ENCODE results near the gene FETUB. TPM values are rescaled to one million over a fixed set of nuclear protein-coding genes. Genes with fewer than 3 reads are reported as not detected.
"Not testable (repeated sequence)": the region's sequence is repeated elsewhere in the genome, so short reads cannot be mapped to it uniquely, and the experiment has no call there.

FETUB gene
- total RNA-seq, 1 donor from 2014 or later = not detected

DNA sequence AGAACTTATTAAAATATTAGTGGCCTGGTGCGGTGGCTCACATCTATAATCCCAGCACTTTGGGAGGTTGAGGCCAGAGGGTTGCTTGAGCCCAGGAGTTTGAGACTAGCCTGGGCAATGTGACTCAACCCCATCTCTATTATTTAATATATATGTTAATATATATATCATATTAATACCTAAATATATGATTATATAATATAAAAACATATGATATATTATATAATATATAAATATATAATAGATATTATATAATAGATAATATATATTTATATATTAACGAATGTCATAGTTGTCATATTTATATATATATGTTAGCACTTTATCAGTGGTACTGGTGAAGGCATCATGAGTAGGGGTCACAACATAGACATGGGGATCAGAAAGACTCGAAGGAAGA is 30.9 kb downstream of the FETUB start:
- Mint-ChIP-seq H3K4me3 (no peak overlapping the region), H3K9me3 (no peaks in the 10 kb centered on the region), H3K36me3 (no peaks in the 10 kb centered on the region), H3K27ac (no peak overlapping the region), H3K4me1 (ENCODE audit: unreplicated experiment) (no peaks in the 10 kb centered on the region), H3K27me3 (peaks cover 25% of the 10 kb centered on the region)
- TF ChIP-seq, protein P1, sequence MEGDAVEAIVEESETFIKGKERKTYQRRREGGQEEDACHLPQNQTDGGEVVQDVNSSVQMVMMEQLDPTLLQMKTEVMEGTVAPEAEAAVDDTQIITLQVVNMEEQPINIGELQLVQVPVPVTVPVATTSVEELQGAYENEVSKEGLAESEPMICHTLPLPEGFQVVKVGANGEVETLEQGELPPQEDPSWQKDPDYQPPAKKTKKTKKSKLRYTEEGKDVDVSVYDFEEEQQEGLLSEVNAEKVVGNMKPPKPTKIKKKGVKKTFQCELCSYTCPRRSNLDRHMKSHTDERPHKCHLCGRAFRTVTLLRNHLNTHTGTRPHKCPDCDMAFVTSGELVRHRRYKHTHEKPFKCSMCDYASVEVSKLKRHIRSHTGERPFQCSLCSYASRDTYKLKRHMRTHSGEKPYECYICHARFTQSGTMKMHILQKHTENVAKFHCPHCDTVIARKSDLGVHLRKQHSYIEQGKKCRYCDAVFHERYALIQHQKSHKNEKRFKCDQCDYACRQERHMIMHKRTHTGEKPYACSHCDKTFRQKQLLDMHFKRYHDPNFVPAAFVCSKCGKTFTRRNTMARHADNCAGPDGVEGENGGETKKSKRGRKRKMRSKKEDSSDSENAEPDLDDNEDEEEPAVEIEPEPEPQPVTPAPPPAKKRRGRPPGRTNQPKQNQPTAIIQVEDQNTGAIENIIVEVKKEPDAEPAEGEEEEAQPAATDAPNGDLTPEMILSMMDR (conservative IDR thresholded peaks at IDR 0.05) = no peak
- DNase-seq (ENCODE audit: extremely low spot score, unreplicated experiment) = no peak

DNA sequence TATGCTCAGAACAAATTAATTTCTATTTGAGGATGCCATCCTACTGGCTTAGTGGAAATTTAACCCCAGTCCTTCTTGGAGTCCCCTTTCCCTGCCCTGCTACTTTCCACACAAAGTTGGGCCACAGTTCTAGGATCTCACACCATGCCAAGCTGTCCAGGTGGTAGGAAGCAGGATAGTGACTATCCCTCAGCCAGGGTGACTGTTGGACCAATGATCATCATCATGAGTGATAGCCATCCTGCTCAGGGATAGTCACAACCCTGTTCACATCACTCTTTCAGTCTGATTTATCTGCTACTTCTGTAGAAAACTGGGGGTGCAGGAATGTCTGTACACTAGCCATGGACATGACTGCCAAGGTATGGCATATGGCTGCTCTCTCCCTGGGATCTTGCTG is 38.4 kb downstream of the FETUB start:
- H3K9me3 Mint-ChIP-seq = no peaks in the 10 kb centered on the region
- peaks cover 40% of the 10 kb centered on the region for H3K27me3 Mint-ChIP-seq
- TF ChIP-seq, protein P1 (conservative IDR thresholded peaks at IDR 0.05) = no peak
- H3K27ac Mint-ChIP-seq = no peak overlapping the region
- DNase-seq (ENCODE audit: extremely low spot score, unreplicated experiment) = no peak
- no peak overlapping the region for H3K4me3 Mint-ChIP-seq
- H3K36me3 Mint-ChIP-seq = no peaks in the 10 kb centered on the region
- H3K4me1 Mint-ChIP-seq (ENCODE audit: unreplicated experiment) = no peaks in the 10 kb centered on the region

DNA sequence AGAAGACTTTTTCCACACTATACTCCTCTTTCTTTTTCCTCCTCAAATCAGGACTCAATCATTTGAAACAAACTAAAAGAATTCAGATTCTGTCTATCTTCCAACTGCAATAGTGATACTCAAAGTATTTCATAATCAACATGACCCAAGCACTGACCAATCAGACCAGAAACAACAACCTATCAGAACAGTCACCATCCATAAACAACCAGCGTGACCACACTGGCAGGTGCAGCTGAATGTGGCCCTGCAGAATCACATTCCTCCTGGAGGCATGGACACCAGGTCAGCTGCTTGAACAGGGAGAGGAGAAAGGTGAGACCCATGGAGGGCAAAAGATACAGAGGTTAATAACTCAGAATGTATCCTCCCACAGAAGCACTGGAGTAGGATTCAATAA is 39.0 kb downstream of the FETUB start:
- H3K4me1 Mint-ChIP-seq (ENCODE audit: unreplicated experiment) = no peaks in the 10 kb centered on the region

DNA sequence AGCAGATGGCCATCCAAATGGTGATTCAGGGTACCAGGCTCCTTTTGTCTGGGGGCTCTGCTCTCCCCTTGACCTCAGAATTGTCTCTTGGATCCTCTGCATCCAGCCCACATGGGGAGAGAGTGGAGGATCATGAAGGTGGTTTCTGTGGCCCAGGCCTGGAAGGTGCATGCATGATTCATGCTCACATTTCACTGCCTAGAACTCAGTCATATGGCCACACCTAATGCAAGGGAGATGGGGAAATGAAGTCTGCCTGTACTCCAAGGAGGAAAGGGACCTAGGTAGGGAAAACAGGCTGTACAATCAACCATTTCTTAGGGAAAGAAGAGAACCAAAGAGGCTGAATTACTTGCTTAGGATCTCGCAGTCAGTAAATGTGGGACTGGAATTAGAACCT is 40.7 kb downstream of the FETUB start:
- Mint-ChIP-seq H3K27me3 (peaks cover 35% of the 10 kb centered on the region), H3K27ac (no peak overlapping the region), H3K4me3 (no peak overlapping the region), H3K9me3 (no peaks in the 10 kb centered on the region), H3K36me3 (no peaks in the 10 kb centered on the region), H3K4me1 (ENCODE audit: unreplicated experiment) (no peaks in the 10 kb centered on the region)
- no peak for DNase-seq (ENCODE audit: extremely low spot score, unreplicated experiment)
- TF ChIP-seq, protein P1 (conservative IDR thresholded peaks at IDR 0.05) = no peak

More for the DNA sequence above, 39.0 kb downstream of the FETUB start:
- H3K27ac Mint-ChIP-seq = no peak overlapping the region
- H3K36me3 Mint-ChIP-seq = no peaks in the 10 kb centered on the region
- no peaks in the 10 kb centered on the region for H3K9me3 Mint-ChIP-seq
- TF ChIP-seq, protein P1 (conservative IDR thresholded peaks at IDR 0.05) = no peak
- H3K4me3 Mint-ChIP-seq = no peak overlapping the region
- no peak for DNase-seq (ENCODE audit: extremely low spot score, unreplicated experiment)
- peaks cover 35% of the 10 kb centered on the region for H3K27me3 Mint-ChIP-seq

DNA sequence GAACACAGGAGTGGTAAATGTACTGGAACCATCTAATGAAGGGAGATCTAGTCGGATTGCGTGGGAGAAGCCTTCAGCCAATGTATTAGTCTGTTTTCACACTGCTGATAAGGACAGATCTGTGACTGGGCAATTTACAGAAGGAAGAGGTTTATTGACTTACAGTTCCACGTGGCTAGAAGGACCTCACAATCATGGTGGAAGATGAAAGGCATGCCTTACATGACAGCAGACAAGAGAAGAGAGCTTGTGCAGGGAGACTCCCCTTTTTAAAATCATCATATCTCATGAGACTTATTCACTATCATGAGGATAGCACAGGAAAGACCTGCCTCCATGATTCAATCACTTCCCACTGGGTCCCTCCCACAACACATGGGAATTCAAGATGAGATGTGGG is 42.6 kb downstream of the FETUB start:
- TF ChIP-seq, protein P1 (conservative IDR thresholded peaks at IDR 0.05) = no peak

DNA sequence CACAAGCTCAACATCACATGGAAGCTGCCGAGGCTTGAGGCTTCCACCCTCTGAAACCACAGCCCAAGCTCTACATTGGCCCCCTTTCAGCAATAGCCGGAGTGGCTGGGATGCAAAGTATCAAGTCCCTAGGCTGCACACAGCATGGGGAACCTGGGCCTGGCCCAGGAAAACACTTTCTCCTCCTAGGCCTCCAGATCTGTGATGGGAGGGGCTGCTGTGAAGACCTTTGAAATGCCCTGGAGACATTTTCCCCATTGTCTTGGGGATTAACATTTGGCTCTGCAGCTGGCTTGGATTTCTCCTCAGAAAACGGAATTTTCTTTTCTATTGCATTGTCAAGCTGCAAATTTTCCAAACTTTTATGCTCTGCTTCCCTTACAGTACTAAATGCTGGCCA is 43.8 kb downstream of the FETUB start:
- DNase-seq (ENCODE audit: extremely low spot score, unreplicated experiment) = no peak
- Mint-ChIP-seq H3K4me1 (ENCODE audit: unreplicated experiment) (no peaks in the 10 kb centered on the region), H3K4me3 (no peak overlapping the region), H3K27ac (no peak overlapping the region), H3K36me3 (no peaks in the 10 kb centered on the region), H3K9me3 (peaks cover 5% of the 10 kb centered on the region), H3K27me3 (peaks cover 33% of the 10 kb centered on the region)
- TF ChIP-seq, protein P1 (conservative IDR thresholded peaks at IDR 0.05) = no peak

More for the DNA sequence above, 42.6 kb downstream of the FETUB start:
- Mint-ChIP-seq H3K4me3 (no peak overlapping the region), H3K9me3 (peaks cover 5% of the 10 kb centered on the region), H3K36me3 (no peaks in the 10 kb centered on the region), H3K4me1 (ENCODE audit: unreplicated experiment) (no peaks in the 10 kb centered on the region), H3K27me3 (peaks cover 37% of the 10 kb centered on the region), H3K27ac (no peak overlapping the region)
- DNase-seq (ENCODE audit: extremely low spot score, unreplicated experiment) = no peak

DNA sequence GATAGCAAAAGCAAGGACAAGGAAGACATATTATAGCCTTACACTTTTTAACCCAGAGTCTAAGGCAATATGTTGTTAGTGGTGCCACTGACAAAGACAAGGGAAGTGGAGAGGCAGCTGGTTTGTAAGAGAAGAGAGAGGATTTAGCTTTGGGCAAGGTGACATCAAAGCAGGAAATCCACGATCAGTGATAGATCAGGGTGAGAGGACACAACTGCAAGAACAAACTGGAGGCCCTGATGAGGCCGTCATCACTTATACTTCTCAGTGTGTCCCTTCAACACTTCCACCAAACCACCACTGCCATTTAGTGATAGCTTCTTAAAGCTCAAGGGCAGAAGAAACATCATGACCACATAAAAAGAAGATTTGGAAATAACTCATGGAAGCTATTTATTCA is 46.3 kb downstream of the FETUB start:
- H3K9me3 Mint-ChIP-seq; H3K27ac Mint-ChIP-seq; H3K4me1 Mint-ChIP-seq (ENCODE audit: unreplicated experiment); H3K36me3 Mint-ChIP-seq; DNase-seq (ENCODE audit: extremely low spot score, unreplicated experiment); H3K4me3 Mint-ChIP-seq: not testable (repeated sequence)
- peaks cover 36% of the 10 kb centered on the region for H3K27me3 Mint-ChIP-seq
